K562 (cell line): Measurements from ENCODE around the gene ING1. TPM values are rescaled to one million over a fixed set of nuclear protein-coding genes. Genes with fewer than 3 reads are reported as not detected.
A peak's percentile ranks its signal among the peaks of the same experiment; 100 is the strongest.

Source experiments
- ATF6 ChIP-seq: sonication (generic); formaldehyde crosslinking; IDR thresholded peaks from 2 replicates; pipeline ENCODE4 v1.4.0; 2020; ENCODE audit warnings: mild to moderate bottlenecking, missing genetic modification reagents
- CAMTA2 ChIP-seq: fragments of 250-450 bp; sonication (Bioruptor Pico); conservative IDR thresholded peaks from 2 replicates; pipeline ENCODE4 v1.5.1; 2022
- CEBPB ChIP-seq: fragments of 450-650 bp; IDR thresholded peaks from 2 replicates; pipeline ENCODE4 v1.6.1; 2016; ENCODE audit warnings: missing genetic modification characterization, missing compliant biosample characterization
- CREB1 ChIP-seq, 2 experiments: sonication (generic) in 1 of 2; formaldehyde crosslinking in 1 of 2; IDR thresholded peaks; 2 replicates each; pipeline versions ENCODE4 v1.6.1 to v1.8.0; 2012 to 2022; ENCODE audit warnings: inconsistent platforms in 1 of 2, mild to moderate bottlenecking in 1 of 2, missing genetic modification reagents in 1 of 2, moderate library complexity in 1 of 2
- CREBBP ChIP-seq: IDR thresholded peaks from one replicate; pipeline ENCODE4 v1.6.1; 2012; ENCODE audit warnings: low read depth, mild to moderate bottlenecking, control low read depth, inconsistent platforms, low read length
- DACH1 ChIP-seq: fragments of 450-650 bp; IDR thresholded peaks from 2 replicates; pipeline ENCODE4 v1.6.1; 2018; ENCODE audit not compliant: partially characterized antibody
- DDX20 ChIP-seq: fragments of 450-650 bp; IDR thresholded peaks from 2 replicates; pipeline ENCODE4 v1.6.1; 2016; ENCODE audit warnings: missing genetic modification characterization, low read depth, mild to moderate bottlenecking, missing compliant biosample characterization, moderate library complexity
- FOXK2 ChIP-seq, 2 experiments: fragments of 450-650 bp; IDR thresholded peaks in 1 of 2; conservative IDR thresholded peaks in 1 of 2; 2 replicates each; pipeline ENCODE4 v1.6.1; 2016; ENCODE audit warnings: low read depth in 2 of 2, mild to moderate bottlenecking in 1 of 2
- GABPA ChIP-seq: fragments of 200-800 bp; sonication (Bioruptor generic); conservative IDR thresholded peaks from 2 replicates; pipeline ENCODE4 v1.6.1; 2016; ENCODE audit warnings: low read depth, missing genetic modification characterization, missing compliant biosample characterization
- IFI16 ChIP-seq: fragments of 250-450 bp; sonication (Bioruptor Pico); IDR thresholded peaks from 2 replicates; pipeline ENCODE4 v2.1.2; 2022; ENCODE audit warnings: mild to moderate bottlenecking, inconsistent platforms
- KDM1A ChIP-seq, 2 experiments: fragments of 450-650 bp; IDR thresholded peaks; 2 replicates each; pipeline ENCODE4 v1.6.1; 2016; ENCODE audit warnings: mild to moderate bottlenecking in 2 of 2
- KDM5B ChIP-seq: fragments of 200-600 bp; sonication (generic); IDR thresholded peaks from 2 replicates; pipeline ENCODE4 v1.6.1; 2012; ENCODE audit warnings: low read depth, mild to moderate bottlenecking, moderate library complexity, low read length, control low read depth, inconsistent platforms; ENCODE audit not compliant: insufficient replicate concordance
- NFYB ChIP-seq: IDR thresholded peaks from 2 replicates; pipeline ENCODE4 v1.6.1; 2011; ENCODE audit warnings: mild to moderate bottlenecking, moderate library complexity; ENCODE audit not compliant: insufficient read length; ENCODE audit errors: extremely low read depth
- POLR3G ChIP-seq: IDR thresholded peaks from 2 replicates; pipeline ENCODE4 v1.6.1; 2011; ENCODE audit not compliant: insufficient read length, insufficient replicate concordance; ENCODE audit errors: extremely low read depth
- RCOR1 ChIP-seq, 2 experiments: IDR thresholded peaks; 2 replicates each; pipeline ENCODE4 v1.6.1; 2012; ENCODE audit warnings: low read depth in 2 of 2, low read length in 2 of 2, borderline replicate concordance in 1 of 2, improper control_type of control experiment in 1 of 2
- RNF2 ChIP-seq: sonication (generic); IDR thresholded peaks from 2 replicates; pipeline ENCODE4 v1.6.1; 2016
- SMARCA4 ChIP-seq: fragments of 450-650 bp; IDR thresholded peaks from 2 replicates; pipeline ENCODE4 v1.6.1; 2016
- SRSF3 ChIP-seq: fragments of 200-400 bp; formaldehyde crosslinking; IDR thresholded peaks from 2 replicates; pipeline ENCODE4 v1.6.1; 2016; ENCODE audit warnings: mild to moderate bottlenecking, low read length, moderate library complexity; ENCODE audit not compliant: insufficient read depth
- TAF7 ChIP-seq: fragments of 450-650 bp; IDR thresholded peaks from 2 replicates; pipeline ENCODE4 v1.6.1; 2016; ENCODE audit warnings: missing genetic modification characterization, missing compliant biosample characterization
- THRAP3 ChIP-seq: fragments of 450-650 bp; IDR thresholded peaks from 2 replicates; pipeline ENCODE4 v1.6.1; 2016; ENCODE audit warnings: mild to moderate bottlenecking, inconsistent platforms, borderline replicate concordance
- XRCC4 ChIP-seq: IDR thresholded peaks from one replicate; pipeline ENCODE4 v1.6.1; 2011; ENCODE audit not compliant: insufficient read depth, insufficient read length; ENCODE audit errors: extremely low read depth
- ZBTB26 ChIP-seq: fragments of 450-650 bp; formaldehyde crosslinking; IDR thresholded peaks from 2 replicates; pipeline ENCODE4 v1.4.0; 2022; ENCODE audit warnings: missing genetic modification characterization
- ZNF354B ChIP-seq: fragments of 250-450 bp; sonication (Bioruptor Pico); IDR thresholded peaks from 2 replicates; pipeline ENCODE4 v1.4.0; 2020
- ZNF408 ChIP-seq: fragments of 250-450 bp; sonication (Bioruptor Pico); IDR thresholded peaks from 2 replicates; pipeline ENCODE4 v1.4.0; 2020; ENCODE audit warnings: low read depth, mild to moderate bottlenecking, moderate library complexity
- ZNF830 ChIP-seq: fragments of 250-450 bp; sonication (Bioruptor Pico); IDR thresholded peaks from 2 replicates; pipeline ENCODE4 v1.5.0; 2021; ENCODE audit warnings: mild to moderate bottlenecking
- polyA plus RNA-seq, 8 experiments: library from polyadenylated mRNA; depleted of rRNA in 4 of 8; stranded (reverse) in 5 of 8; unstranded in 3 of 8; fragments of >200 nt; fragmentation: Nextera tagmentation in 2 of 8; fragmentation: Illumina TruSeq in 1 of 8; extraction: Ambion mirVana in 2 of 8; extraction: Trizol in 1 of 8; gene quantifications; 2 replicates each; pipeline versions ENCODE4 v1.2.1 to v1.2.3, GENCODE V29; 2011 to 2014; ENCODE audit warnings: inconsistent platforms in 1 of 8, missing spikeins in 1 of 8
- total RNA-seq, 7 experiments: library from RNA; depleted of rRNA in 6 of 7; stranded (reverse); fragments of >200 nt in 6 of 7; fragmentation: Illumina TruSeq in 2 of 7; extraction: Trizol in 2 of 7; gene quantifications; 2 replicates each; pipeline versions ENCODE4 v1.2.1 to v1.2.3, GENCODE V29; 2011 to 2021; ENCODE audit warnings: low replicate concordance in 1 of 7
- TF ChIP-seq, protein P1 (sequence below): fragments of 250-450 bp; sonication (Bioruptor Pico); IDR thresholded peaks from 2 replicates; pipeline ENCODE4 v1.6.1; 2021; ENCODE audit warnings: mild to moderate bottlenecking

Gene ING1
- total and polyA plus RNA-seq, 9 of the 15 experiments (the other 6 are each of a cell fraction or from before 2014, with no cell fraction given), result 1.0 to 20.1 (median 8.2) TPM

DNA sequence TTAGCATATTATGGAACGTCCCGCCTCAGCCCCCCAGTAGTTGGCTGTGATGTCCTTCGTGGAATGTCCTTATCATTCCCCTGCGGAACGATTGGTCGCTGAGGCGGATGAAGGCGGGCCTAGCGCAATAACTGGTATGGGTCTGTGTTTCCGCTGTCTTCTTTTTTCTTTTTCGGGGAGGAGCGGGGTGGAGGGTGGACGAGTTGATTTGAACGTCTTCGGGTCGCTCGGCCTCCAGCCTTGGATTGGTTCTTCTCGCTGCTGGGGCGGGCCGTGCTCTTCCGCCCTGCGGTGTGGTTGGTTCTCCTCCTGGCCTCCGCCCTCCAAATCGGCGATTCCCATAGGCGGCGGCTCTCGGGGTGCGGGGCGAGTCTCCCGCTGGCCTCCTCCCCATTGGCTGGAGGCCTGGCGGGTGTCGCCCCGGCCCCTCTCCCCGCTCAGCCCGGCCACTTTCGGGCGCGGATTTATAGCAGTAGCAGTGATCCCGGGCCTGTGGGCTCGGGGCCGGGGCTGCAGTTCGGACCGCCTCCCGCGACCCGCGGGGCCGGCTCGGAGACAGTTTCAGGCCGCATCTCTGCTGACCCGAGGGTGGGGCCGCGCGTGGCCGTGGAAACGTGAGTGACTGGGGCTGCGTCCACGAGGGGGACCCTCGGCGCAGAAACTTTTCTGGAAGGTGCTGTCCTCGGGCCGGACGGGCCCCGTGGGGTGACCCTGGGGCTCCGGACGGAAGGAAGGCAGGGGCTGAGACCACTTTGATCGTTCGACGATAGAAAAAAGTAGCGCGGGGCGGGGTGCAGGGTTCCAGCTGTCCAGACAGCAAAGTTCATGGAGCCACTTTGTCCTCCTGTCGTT lies 2.1 kb downstream of the ING1 start (continued):
- TF ChIP-seq, protein P1, sequence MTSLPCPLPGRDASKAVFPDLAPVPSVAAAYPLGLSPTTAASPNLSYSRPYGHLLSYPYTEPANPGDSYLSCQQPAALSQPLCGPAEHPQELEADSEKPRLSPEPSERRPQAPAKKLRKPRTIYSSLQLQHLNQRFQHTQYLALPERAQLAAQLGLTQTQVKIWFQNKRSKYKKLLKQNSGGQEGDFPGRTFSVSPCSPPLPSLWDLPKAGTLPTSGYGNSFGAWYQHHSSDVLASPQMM (CRISPR knock-in tag), result no peak
- TF ChIP-seq DDX20 (tag) (no peak), SMARCA4 (no peak), SRSF3 (no peak), GABPA (tag) (no peak), IFI16 (no peak), ZNF354B (no peak), RCOR1 (IDR thresholded peaks at IDR 0.05; ENCODE audit: borderline replicate concordance in 1 of 2, low read depth in 2 of 2, low read length in 2 of 2) (no peak), CEBPB (tag) (no peak), KDM5B (no peak), XRCC4 (no peak), POLR3G (no peak), ZNF830 (no peak), CREB1 (IDR thresholded peaks at IDR 0.05) (no peak), CREB1 (CRISPR knock-in tag; IDR thresholded peaks at IDR 0.05) (no peak; the same call in 1 of the 2 replicates), FOXK2 (conservative IDR thresholded peaks at IDR 0.05 in 1 of 2, IDR thresholded peaks at IDR 0.05 in 1 of 2; ENCODE audit: low read depth in 2 of 2) (peak; percentile 53 to 55; a peak in 2 of 4 replicates), THRAP3 (no peak), ZNF408 (CRISPR knock-in tag) (no peak), ZBTB26 (CRISPR knock-in tag) (no peak), TAF7 (tag) (no peak), RNF2 (no peak), CAMTA2 (CRISPR knock-in tag) (no peak), CREBBP (no peak), KDM1A (IDR thresholded peaks at IDR 0.05) (no peak), NFYB (peak; percentile 95), ATF6 (CRISPR knock-in tag) (no peak), DACH1 (no peak)
